Esophagus (tissue), 2 donors: ENCODE data around the gene GPBP1L1. TPM values are rescaled to one million over a fixed set of nuclear protein-coding genes. Genes with fewer than 3 reads are reported as not detected.
A peak's percentile ranks its signal among the peaks of the same experiment; 100 is the strongest.

ENCODE experiments used
- H3K27ac ChIP-seq, 2 donors: one replicate each; pipeline ENCODE4 v1.5.1; 2013; ENCODE audit warnings: low read depth in 2 of 2, mild to moderate bottlenecking in 2 of 2, inconsistent platforms in 1 of 2, low read length in 1 of 2, moderate library complexity in 1 of 2
- H3K27me3 ChIP-seq, 2 donors: one replicate each; pipeline ENCODE4 v1.6.1; 2013; ENCODE audit warnings: low read length in 2 of 2, control low read depth in 1 of 2, mild to moderate bottlenecking in 1 of 2; ENCODE audit not compliant: insufficient read depth in 2 of 2, control insufficient read depth in 1 of 2
- H3K36me3 ChIP-seq, 2 donors: one replicate each; pipeline ENCODE4 v1.6.1; 2013; ENCODE audit warnings: low read length in 1 of 2; ENCODE audit not compliant: control insufficient read depth in 2 of 2, insufficient read depth in 2 of 2
- H3K4me1 ChIP-seq, 2 donors: one replicate each; pipeline ENCODE4 v1.6.1; 2013; ENCODE audit warnings: low read length in 1 of 2; ENCODE audit not compliant: control insufficient read depth in 2 of 2, insufficient read depth in 2 of 2
- H3K4me3 ChIP-seq, 2 donors: one replicate each; pipeline ENCODE4 v1.5.1; 2013; ENCODE audit warnings: low read length in 2 of 2, mild to moderate bottlenecking in 2 of 2, low read depth in 1 of 2, moderate library complexity in 1 of 2
- H3K9me3 ChIP-seq, 2 donors: one replicate each; pipeline ENCODE4 v1.6.1; 2013; ENCODE audit warnings: mild to moderate bottlenecking in 2 of 2, low read depth in 1 of 2, low read length in 1 of 2, moderate library complexity in 1 of 2; ENCODE audit not compliant: control insufficient read depth in 2 of 2, insufficient read depth in 1 of 2
- WGBS, 2 donors: extraction: QIAGEN DNeasy Blood & Tissue Kit; methylation state at CpG; one replicate each; pipeline ENCODE4 v1.1.7; 2013; 5-methylcytosine and 5-hydroxymethylcytosine counted together
- polyA plus RNA-seq, 2 donors: library from polyadenylated mRNA; stranded (reverse); fragments of 200-250 nt; gene quantifications; one replicate each; pipeline ENCODE4 v1.2.3, GENCODE V29; 2013
- donor health status: healthy with polysubstance abuse.
- donor health status: Bipolar disorder and iron deficiency.

GPBP1L1 gene
- polyA plus RNA-seq, 2 donors = 48.6 to 53.0 TPM

DNA sequence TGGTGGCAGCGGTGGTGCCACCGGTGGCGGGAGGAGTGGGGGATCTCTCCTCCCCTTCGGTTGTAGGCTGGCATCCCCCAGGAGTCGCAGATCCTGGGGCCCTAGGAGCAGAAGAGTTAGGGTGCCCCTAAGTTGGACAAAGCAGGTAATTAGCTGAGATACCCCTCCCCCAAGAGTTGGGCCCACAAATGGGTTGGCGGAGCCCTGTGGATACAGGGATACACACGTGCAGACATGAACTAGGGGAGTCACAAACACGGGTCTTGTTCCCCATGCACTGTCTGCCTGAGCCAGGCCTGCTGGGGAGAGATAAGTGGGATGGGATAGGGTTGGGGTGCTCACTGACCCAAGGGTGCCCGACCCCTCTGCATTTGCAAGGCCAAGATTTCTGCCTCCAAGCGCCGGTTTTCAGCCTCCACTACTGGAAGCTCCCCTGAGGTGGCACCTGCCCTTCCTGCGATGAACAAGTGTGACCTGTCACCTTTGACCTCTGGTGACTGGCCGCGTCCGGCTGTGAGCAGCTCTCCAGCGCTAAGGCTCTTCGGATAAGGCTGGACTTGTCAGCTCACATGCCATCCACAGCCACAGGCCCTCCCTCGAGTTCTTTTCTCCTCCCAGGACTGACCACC lies 64.3 kb downstream of the GPBP1L1 start:
- Histone ChIP-seq H3K27ac (peak overlapping the region; percentile 37 to 50), H3K27me3 (no peaks in the 10 kb centered on the region), H3K36me3 (peaks cover 3 to 24% of the 10 kb centered on the region in 2 donors), H3K9me3 (no peaks in the 10 kb centered on the region), H3K4me3 (no peak overlapping the region), H3K4me1 (peaks cover 0 to 3% of the 10 kb centered on the region in 2 donors)
- 67 to 72% methylated on average over 16 to 18 of the region's 18 CpGs for WGBS, 2 donors

DNA sequence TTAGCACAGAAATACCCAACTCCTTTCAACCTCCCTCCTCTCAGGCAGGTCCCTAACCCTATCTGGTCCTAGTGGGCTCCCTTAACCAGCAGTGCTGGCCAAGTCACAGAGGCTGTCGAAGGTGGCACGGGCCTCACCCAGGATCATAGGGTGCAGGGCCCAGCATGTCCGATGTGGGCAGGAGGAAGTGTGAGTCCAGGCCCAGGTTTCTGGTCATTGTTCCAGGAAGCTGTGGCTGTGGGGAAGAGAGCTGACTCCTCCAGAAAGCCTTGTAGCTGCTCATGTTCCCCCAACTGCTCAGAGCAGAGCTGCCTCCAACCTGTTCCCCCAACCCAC lies 64.9 kb downstream of the GPBP1L1 start:
- 41 to 50% methylated on average over 3 of the region's 3 CpGs for WGBS, 2 donors
- H3K27ac ChIP-seq = peak overlapping the region; percentile 37 to 50
- peaks cover 0 to 3% of the 10 kb centered on the region in 2 donors for H3K4me1 ChIP-seq
- peaks cover 3 to 27% of the 10 kb centered on the region in 2 donors for H3K36me3 ChIP-seq
- H3K27me3 ChIP-seq = no peaks in the 10 kb centered on the region
- H3K4me3 ChIP-seq = no peak overlapping the region
- no peaks in the 10 kb centered on the region for H3K9me3 ChIP-seq

DNA sequence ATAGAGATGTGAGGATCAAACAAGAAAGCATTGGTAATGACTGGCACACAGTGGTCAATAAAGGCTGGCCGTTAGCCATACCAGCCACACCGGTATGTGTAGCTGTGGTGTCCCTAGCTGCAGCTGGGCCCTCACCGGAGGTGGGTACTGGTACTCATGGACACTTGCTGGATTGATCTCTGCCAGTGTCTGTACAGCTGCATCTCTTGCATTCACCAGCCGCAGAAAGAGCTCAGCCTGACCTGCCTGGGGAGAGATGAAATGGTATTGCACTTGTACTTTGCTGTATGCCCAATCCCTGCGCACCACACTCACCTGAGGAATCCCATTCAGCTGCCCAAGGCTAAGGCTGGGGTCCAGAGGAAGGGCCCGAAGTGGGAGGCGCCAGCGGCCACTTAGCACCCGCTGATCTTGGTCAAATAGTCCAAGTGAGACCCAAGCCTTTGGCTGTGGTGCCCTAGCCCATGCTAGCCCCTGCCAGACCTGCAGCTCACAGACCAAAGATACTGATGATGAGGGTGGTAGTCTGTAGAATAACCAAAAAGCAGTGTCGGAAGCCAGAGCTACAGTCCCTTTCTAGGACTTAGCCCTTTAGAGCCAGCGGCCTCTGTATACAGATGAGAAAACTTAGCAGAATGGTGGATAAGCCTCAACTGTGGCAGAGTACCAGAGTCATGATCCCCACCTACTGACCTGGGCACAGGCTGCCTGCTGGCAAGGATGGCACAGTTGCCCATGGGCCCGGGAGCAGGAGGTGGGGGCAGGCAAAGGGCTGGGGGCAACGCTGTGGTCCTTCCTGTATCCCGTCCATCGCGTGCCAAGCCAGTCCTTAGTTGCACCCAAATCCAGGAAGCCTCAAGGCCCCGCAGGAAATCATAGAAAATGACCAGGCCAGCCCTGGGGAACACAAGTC lies 65.5 kb downstream of the GPBP1L1 start:
- peaks cover 3 to 28% of the 10 kb centered on the region in 2 donors for H3K36me3 ChIP-seq
- WGBS, 2 donors = 81 to 86% methylated on average over 17 of the region's 17 CpGs

DNA sequence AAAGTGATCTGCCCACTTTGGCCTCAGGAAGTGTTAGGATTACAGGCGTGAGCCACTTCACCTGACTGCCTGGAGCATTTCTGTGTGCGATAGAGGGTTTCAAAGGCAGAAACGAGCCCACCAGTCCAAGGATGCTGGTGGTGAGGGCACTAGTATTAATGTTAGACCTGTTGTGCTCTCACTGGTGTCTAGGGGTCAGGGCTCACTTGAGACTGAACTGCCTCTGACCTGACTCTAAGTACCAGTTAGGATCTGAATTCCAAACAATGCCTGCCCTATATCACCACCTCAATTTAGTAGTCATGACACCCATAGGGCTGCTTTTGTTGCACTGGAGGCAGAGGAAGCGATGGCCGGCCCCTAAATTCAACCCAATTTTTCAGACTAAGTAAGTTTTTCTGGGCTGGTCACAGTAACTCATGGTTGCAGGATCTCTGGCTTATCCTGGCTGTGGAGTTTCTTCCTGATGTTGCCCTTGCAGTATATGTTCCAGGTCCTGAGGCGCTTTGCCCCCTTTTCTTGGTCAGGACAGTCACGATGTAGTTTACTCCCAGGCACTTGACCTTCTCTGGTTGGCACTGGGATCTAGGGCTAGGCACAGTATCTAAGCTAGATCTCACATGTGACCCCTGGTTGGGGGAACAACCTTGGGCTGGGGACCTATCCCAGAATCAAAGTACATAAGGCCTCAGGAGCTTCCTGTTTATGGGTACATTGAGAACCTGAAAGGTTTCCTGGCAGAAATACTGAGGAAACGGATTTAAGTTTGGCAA lies 67.0 kb downstream of the GPBP1L1 start:
- no peak overlapping the region for H3K27ac ChIP-seq
- 59 to 71% methylated on average over 8 of the region's 8 CpGs for WGBS, 2 donors

More for the DNA sequence above, 65.5 kb downstream of the GPBP1L1 start:
- no peaks in the 10 kb centered on the region for H3K9me3 ChIP-seq
- H3K4me3 ChIP-seq = no peak overlapping the region
- no peaks in the 10 kb centered on the region for H3K27me3 ChIP-seq
- peaks cover 0 to 3% of the 10 kb centered on the region in 2 donors for H3K4me1 ChIP-seq
- H3K27ac ChIP-seq = peak overlapping the region; percentile 13 to 37

DNA sequence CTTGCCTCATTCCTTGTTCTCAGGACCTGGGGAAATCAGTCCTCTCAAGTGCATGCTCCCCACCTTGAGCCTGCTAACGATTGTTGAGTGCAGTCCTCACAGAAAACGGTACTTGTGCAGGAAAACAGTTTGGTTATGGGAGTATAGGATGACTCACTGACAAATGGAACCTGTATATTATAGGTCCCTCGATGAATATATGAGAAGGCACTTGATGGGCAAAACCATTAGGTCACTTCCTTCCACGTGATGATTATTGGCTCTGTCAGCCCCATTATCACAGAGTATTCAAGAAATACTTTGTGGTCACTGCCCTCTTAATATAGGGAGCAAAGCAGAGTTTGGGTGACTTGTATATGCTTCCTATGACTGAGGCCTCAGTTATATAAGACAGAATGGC lies 68.7 kb downstream of the GPBP1L1 start:
- Histone ChIP-seq H3K9me3 (no peaks in the 10 kb centered on the region), H3K27me3 (no peaks in the 10 kb centered on the region), H3K36me3 (peaks cover 6 to 24% of the 10 kb centered on the region in 2 donors), H3K4me3 (no peak overlapping the region), H3K27ac (no peak overlapping the region), H3K4me1 (peaks cover 0 to 5% of the 10 kb centered on the region in 2 donors)
- WGBS, 2 donors = 78 to 81% methylated on average over 4 of the region's 4 CpGs

More for the DNA sequence above, 67.0 kb downstream of the GPBP1L1 start:
- Histone ChIP-seq H3K27me3 (no peaks in the 10 kb centered on the region), H3K9me3 (no peaks in the 10 kb centered on the region), H3K4me3 (no peak overlapping the region), H3K4me1 (peaks cover 0 to 3% of the 10 kb centered on the region in 2 donors), H3K36me3 (peaks cover 6 to 30% of the 10 kb centered on the region in 2 donors)

DNA sequence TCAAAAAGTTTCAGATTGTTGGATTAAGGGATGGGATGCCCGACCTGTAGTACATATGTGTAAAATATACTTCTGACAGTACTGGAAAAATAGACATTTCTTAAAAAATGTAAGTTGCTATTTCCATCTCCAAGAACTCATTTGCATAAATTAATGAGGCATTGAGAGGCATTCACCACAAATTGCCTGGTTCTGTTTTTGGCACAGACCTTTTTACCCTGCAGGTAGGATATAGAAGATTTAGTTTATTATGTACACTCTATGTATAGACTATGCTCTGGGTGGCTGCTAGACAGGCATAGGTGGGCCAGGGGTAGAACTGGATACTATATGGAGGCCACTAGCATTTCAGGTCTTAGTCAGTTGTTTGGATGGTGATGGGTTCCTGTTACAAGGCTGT lies 70.4 kb downstream of the GPBP1L1 start:
- no peaks in the 10 kb centered on the region for H3K9me3 ChIP-seq
- H3K4me3 ChIP-seq = no peak overlapping the region
- 84 to 87% methylated on average over 1 of the region's 1 CpG for WGBS, 2 donors
- no peaks in the 10 kb centered on the region for H3K27me3 ChIP-seq
- no peak overlapping the region for H3K27ac ChIP-seq
- peaks cover 6 to 20% of the 10 kb centered on the region in 2 donors for H3K36me3 ChIP-seq
- peaks cover 0 to 5% of the 10 kb centered on the region in 2 donors for H3K4me1 ChIP-seq

DNA sequence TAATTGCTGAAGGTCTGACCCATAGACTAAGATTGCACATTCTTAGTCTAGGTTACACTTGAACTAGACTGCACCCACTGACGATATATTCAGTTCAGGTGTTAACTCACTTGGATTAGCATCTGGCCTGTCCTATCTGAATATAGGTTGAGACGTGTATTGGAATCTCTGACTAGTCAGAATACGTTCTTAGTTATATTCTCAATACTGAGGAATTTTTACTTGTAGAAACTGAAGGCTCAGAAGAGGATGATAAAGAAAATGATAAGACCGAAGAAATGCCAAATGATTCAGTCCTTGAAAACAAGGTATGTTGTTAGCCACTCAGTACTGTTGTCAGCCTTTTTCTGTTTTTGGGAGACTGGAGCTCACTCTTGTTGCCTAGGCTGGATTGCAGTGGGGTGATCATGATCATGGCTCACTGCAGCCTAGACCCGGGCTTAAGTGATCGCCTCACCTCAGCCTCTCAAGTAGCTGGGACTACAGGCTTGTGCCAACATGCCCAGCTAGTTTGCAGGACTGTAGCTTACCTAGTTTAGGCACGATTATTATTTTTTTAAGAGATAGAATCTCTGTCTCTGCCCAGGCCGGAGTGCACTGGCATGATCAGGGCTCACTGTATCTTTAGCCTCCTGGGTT lies 73.3 kb downstream of the GPBP1L1 start:
- peaks cover 8 to 17% of the 10 kb centered on the region in 2 donors for H3K36me3 ChIP-seq
- no peak overlapping the region for H3K4me3 ChIP-seq
- peaks cover 0 to 5% of the 10 kb centered on the region in 2 donors for H3K4me1 ChIP-seq
- WGBS, 2 donors = 57 to 64% methylated on average over 8 of the region's 8 CpGs
- H3K9me3 ChIP-seq = no peaks in the 10 kb centered on the region
- no peaks in the 10 kb centered on the region for H3K27me3 ChIP-seq
- H3K27ac ChIP-seq = peak overlapping the region in 1 of 2 donors; percentile 35

DNA sequence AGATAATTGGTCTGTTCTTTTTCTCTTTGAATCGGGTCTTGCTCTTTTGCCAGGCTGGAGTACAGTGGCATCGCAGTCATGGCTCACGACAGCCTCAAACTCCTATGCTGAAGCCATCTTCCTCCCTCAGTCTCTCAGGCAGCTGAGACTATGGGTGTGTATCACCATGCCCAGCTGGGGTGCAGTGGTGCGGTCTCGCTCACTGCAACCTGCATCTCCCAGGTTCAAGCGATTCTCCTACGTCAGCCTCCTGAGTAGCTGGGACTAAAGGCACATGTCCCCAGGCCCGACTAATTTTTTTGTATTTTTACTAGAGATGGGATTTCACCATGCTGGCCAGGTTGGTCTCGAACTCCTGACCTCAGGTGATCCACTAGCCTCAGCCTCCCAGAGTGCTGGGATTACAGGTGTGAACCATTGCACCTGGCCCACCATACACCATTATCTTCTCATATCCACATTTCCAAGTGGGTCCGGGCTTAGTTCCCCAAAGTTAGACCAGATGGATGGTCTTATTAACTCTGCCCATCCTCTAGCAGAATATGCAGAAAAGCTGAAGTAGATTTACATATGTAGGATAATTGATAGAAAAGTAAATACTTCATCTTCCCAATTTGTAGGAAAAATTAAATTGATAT lies 75.6 kb downstream of the GPBP1L1 start:
- peaks cover 0 to 5% of the 10 kb centered on the region in 2 donors for H3K4me1 ChIP-seq
- no peak overlapping the region for H3K27ac ChIP-seq
- H3K27me3 ChIP-seq = no peaks in the 10 kb centered on the region
- H3K9me3 ChIP-seq = no peaks in the 10 kb centered on the region
- peaks cover 7 to 8% of the 10 kb centered on the region in 2 donors for H3K36me3 ChIP-seq
- 96 to 98% methylated on average over 10 of the region's 10 CpGs for WGBS, 2 donors
- no peak overlapping the region for H3K4me3 ChIP-seq
